ENCODE data around the gene NWD2. TPM values are rescaled to one million over a fixed set of nuclear protein-coding genes. Genes with fewer than 3 reads are reported as not detected.

The NWD2 gene
- polyA plus RNA-seq, 1 donor: 0.64 TPM

DNA sequence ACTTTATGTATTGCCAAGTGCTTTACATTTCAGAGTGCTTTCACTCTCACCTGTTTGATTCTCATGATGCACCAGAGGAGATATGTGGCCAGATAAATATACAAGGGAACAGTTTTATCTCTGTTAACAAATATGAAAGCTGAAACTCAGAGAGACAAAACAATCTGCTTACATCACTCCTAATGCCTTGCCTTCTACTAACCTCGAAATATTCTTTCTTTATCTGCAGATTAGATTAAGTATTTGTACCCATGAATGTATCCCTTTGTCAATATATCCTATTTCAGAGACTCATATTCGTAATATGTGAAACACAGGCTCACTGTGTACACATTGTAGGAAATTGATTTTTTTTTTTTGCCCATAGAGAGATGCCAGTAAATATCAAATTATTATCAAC is 178.1 kb downstream of the NWD2 start:
- Histone ChIP-seq H3K4me3 (ENCODE audit: low read length) (no peak overlapping the region), H3K27ac (ENCODE audit: low read length) (no peak overlapping the region), H3K27me3 (ENCODE audit: control insufficient read depth, insufficient read depth, low read length) (no peaks in the 10 kb centered on the region), H3K9me3 (ENCODE audit: control insufficient read depth, low read depth, low read length) (no peaks in the 10 kb centered on the region), H3K4me1 (ENCODE audit: control insufficient read depth, insufficient read depth, low read length) (peaks cover 13% of the 10 kb centered on the region), H3K36me3 (ENCODE audit: control insufficient read depth, insufficient read depth, low read length) (no peaks in the 10 kb centered on the region)
- 33% methylated on average over 1 of the region's 2 CpGs for WGBS (ENCODE audit: insufficient coverage, low lambda C conversion rate)
- DNase-seq: no peak

DNA sequence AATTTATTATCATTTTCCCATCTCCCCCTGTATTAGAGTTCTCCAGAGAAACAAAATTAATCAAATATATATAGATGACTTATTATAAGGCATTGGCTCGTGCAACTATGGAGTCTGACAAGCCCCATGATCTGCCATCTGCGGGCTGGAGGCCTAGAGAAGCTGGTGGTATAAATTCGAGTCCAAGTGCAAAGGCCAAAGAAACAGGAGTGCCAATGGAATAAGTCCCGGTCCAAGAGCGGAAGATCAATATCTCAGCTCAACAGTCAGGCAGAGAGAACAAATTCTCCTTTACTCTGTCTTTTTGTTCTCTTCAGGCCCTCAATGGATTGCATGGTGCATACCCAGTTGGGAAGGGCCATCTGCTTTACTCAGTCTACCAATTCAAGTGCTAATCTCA is 178.8 kb downstream of the NWD2 start:
- Histone ChIP-seq H3K9me3 (ENCODE audit: control insufficient read depth, low read depth, low read length) (no peaks in the 10 kb centered on the region), H3K4me1 (ENCODE audit: control insufficient read depth, insufficient read depth, low read length) (peaks cover 13% of the 10 kb centered on the region), H3K27me3 (ENCODE audit: control insufficient read depth, insufficient read depth, low read length) (no peaks in the 10 kb centered on the region), H3K36me3 (ENCODE audit: control insufficient read depth, insufficient read depth, low read length) (no peaks in the 10 kb centered on the region), H3K4me3 (ENCODE audit: low read length) (no peak overlapping the region), H3K27ac (ENCODE audit: low read length) (no peak overlapping the region)
- no CpG with 5 or more reads among the region's 5 CpGs for WGBS (ENCODE audit: insufficient coverage, low lambda C conversion rate)
- DNase-seq: no peak

DNA sequence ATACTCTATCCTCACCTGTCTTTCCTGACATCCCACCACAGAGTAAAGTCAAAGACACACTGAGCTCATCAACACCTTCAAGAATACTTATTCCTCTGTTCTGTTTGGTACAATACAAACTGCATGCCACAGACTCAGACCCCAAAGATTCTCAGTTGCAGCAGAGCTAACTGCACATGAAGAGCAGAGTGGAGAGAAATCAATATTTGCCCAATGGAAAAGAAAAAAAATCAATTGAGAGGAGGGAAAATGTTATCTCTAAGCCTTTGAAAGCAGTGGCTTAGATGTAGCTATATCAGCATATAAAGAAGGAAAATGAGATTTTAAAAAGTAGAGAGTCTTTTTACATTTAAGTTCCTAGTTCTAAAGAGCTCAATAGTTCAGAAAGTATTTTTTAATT is 180.2 kb downstream of the NWD2 start:
- DNase-seq: no peak
- no peaks in the 10 kb centered on the region for H3K27me3 ChIP-seq (ENCODE audit: control insufficient read depth, insufficient read depth, low read length)
- H3K27ac ChIP-seq (ENCODE audit: low read length): no peak overlapping the region
- H3K36me3 ChIP-seq (ENCODE audit: control insufficient read depth, insufficient read depth, low read length): no peaks in the 10 kb centered on the region
- peaks cover 19% of the 10 kb centered on the region for H3K4me1 ChIP-seq (ENCODE audit: control insufficient read depth, insufficient read depth, low read length)
- no peak overlapping the region for H3K4me3 ChIP-seq (ENCODE audit: low read length)
- H3K9me3 ChIP-seq (ENCODE audit: control insufficient read depth, low read depth, low read length): no peaks in the 10 kb centered on the region

DNA sequence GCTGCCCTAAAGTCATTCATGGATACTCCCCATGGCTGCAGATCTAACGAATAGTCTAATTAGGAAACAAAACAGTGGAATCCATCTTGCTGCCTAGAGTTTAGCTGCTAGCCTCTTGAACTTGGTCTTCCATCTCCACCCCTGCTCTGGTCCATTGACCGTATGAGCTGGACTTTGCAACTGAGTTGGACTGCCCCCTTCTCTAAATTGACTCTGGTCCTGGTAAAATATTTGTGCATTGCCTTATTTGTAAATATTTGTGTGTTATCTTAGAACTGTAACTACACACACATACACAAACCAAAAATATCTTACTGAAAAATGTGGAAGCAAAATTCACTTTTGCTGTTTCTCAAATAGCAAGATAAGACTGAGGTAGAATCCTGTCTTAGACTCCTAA is 181.3 kb downstream of the NWD2 start:
- Histone ChIP-seq H3K27ac (ENCODE audit: low read length) (no peak overlapping the region), H3K36me3 (ENCODE audit: control insufficient read depth, insufficient read depth, low read length) (no peaks in the 10 kb centered on the region), H3K27me3 (ENCODE audit: control insufficient read depth, insufficient read depth, low read length) (no peaks in the 10 kb centered on the region), H3K4me3 (ENCODE audit: low read length) (no peak overlapping the region), H3K9me3 (ENCODE audit: control insufficient read depth, low read depth, low read length) (no peaks in the 10 kb centered on the region), H3K4me1 (ENCODE audit: control insufficient read depth, insufficient read depth, low read length) (peaks cover 30% of the 10 kb centered on the region)
- DNase-seq: no peak
- WGBS (ENCODE audit: insufficient coverage, low lambda C conversion rate): no CpG with 5 or more reads among the region's 2 CpGs

DNA sequence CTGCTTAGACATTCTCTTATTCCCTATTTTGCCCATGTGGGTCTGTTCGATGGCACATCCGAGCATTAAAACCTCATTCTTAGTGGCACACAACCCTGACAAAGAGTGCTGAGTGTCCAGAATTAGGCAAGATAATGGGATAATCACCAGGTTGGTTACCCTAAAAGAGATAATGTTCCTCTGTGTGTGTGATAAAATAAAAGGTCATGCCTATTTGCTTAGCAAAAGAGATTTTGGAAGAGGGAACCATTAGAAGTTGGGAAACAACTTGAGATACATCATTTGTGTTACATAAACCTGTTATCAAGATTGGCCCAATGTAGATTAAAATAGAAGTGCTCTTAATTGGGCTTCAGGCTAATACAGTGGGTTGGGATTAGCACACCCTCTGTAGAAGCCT is 182.7 kb downstream of the NWD2 start:
- Histone ChIP-seq H3K27ac (ENCODE audit: low read length) (no peak overlapping the region), H3K27me3 (ENCODE audit: control insufficient read depth, insufficient read depth, low read length) (no peaks in the 10 kb centered on the region), H3K4me3 (ENCODE audit: low read length) (no peak overlapping the region), H3K4me1 (ENCODE audit: control insufficient read depth, insufficient read depth, low read length) (peaks cover 29% of the 10 kb centered on the region), H3K9me3 (ENCODE audit: control insufficient read depth, low read depth, low read length) (no peaks in the 10 kb centered on the region), H3K36me3 (ENCODE audit: control insufficient read depth, insufficient read depth, low read length) (no peaks in the 10 kb centered on the region)
- no peak for DNase-seq
- no CpG with 5 or more reads among the region's 2 CpGs for WGBS (ENCODE audit: insufficient coverage, low lambda C conversion rate)

DNA sequence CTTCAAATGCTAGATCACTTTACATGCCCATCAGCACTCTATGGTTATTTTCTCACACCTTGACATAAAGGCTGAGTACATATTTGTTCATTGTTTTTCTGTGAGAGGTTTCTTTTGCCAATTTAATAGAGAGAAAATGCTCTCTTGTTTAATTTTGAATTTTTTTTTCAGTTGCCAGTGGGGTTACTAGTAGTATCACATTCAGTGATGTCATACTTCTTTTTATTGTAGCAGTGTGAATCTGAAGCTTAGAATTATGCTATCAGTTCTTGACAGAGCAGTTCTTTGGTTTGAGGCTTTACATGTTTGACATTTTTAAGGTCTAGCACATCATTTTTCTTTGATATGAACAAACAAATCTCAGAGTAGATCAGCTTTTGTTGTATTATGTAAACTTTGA is 185.4 kb downstream of the NWD2 start:
- Histone ChIP-seq H3K36me3 (ENCODE audit: control insufficient read depth, insufficient read depth, low read length) (no peaks in the 10 kb centered on the region), H3K27me3 (ENCODE audit: control insufficient read depth, insufficient read depth, low read length) (no peaks in the 10 kb centered on the region), H3K4me3 (ENCODE audit: low read length) (no peak overlapping the region), H3K27ac (ENCODE audit: low read length) (peak overlapping the region; percentile 90), H3K4me1 (ENCODE audit: control insufficient read depth, insufficient read depth, low read length) (peaks cover 23% of the 10 kb centered on the region), H3K9me3 (ENCODE audit: control insufficient read depth, low read depth, low read length) (no peaks in the 10 kb centered on the region)
- DNase-seq: no peak

DNA sequence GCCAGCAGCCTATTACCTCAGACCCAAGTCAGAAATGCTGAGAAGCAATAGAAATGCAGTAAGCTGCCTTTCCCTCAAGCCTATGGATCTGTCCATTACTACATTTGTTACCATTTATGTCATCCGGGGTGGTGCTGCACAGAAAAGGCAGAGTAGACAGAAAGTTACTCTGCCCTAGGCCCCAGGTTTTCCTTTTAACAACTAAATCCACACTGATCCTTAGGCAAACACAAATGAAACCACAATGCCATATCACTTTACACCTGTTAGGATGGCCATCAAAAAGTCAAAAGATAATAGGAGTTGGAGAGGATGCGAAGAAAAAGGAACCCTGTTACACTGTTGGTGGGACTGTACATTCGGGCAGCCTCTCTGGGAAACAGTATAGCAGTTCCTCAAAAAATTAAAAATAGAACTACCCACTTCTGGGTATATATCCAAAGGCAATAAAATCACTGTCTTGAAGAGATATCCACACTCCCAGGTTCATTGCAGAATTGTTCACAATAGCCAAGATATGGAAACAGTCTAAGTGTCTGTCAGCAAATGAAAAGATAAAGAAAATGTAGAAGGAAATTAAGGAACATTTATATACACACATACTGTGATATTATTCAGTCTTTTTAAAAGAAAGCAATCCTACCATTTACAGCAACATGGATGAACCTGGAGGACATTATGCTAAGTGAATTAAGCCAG is 186.3 kb downstream of the NWD2 start:
- H3K27ac ChIP-seq (ENCODE audit: low read length): peak overlapping the region; percentile 90
- H3K36me3 ChIP-seq (ENCODE audit: control insufficient read depth, insufficient read depth, low read length): no peaks in the 10 kb centered on the region
- DNase-seq: peak in 1 of 2 donors; percentile 71
- H3K9me3 ChIP-seq (ENCODE audit: control insufficient read depth, low read depth, low read length): no peaks in the 10 kb centered on the region
- WGBS (ENCODE audit: insufficient coverage, low lambda C conversion rate): 40% methylated on average over 2 of the region's 3 CpGs
- peaks cover 23% of the 10 kb centered on the region for H3K4me1 ChIP-seq (ENCODE audit: control insufficient read depth, insufficient read depth, low read length)
- no peaks in the 10 kb centered on the region for H3K27me3 ChIP-seq (ENCODE audit: control insufficient read depth, insufficient read depth, low read length)
- H3K4me3 ChIP-seq (ENCODE audit: low read length): no peak overlapping the region

DNA sequence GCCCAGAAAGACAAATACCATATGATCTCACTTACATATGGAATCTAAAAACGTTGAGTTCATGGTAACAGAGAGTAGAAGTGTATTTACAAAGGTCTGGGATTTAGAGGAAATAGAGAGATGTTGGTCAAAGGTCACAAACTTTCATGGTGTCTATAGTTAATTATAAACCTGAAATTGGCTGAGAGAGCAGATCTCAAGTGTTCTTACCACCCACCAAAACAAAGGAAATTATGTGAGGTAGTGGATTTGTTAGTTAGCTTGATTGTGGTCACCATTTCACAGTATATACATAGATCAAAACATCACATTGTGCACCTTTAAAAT is 186.8 kb downstream of the NWD2 start:
- Histone ChIP-seq H3K36me3 (ENCODE audit: control insufficient read depth, insufficient read depth, low read length) (no peaks in the 10 kb centered on the region), H3K4me3 (ENCODE audit: low read length) (no peak overlapping the region), H3K27ac (ENCODE audit: low read length) (peak overlapping the region; percentile 90), H3K9me3 (ENCODE audit: control insufficient read depth, low read depth, low read length) (no peaks in the 10 kb centered on the region), H3K27me3 (ENCODE audit: control insufficient read depth, insufficient read depth, low read length) (no peaks in the 10 kb centered on the region), H3K4me1 (ENCODE audit: control insufficient read depth, insufficient read depth, low read length) (peaks cover 23% of the 10 kb centered on the region)
- WGBS (ENCODE audit: insufficient coverage, low lambda C conversion rate): 20% methylated on average over 1 of the region's 1 CpG
- DNase-seq: peak; percentile 78 to 94

GRCh38 chr4:37434469-37434868 is 189.9 kb downstream of the NWD2 start:
- Histone ChIP-seq H3K36me3 (ENCODE audit: control insufficient read depth, insufficient read depth, low read length) (no peaks in the 10 kb centered on the region), H3K27ac (ENCODE audit: low read length) (no peak overlapping the region), H3K4me1 (ENCODE audit: control insufficient read depth, insufficient read depth, low read length) (peaks cover 27% of the 10 kb centered on the region), H3K9me3 (ENCODE audit: control insufficient read depth, low read depth, low read length) (no peaks in the 10 kb centered on the region), H3K4me3 (ENCODE audit: low read length) (no peak overlapping the region), H3K27me3 (ENCODE audit: control insufficient read depth, insufficient read depth, low read length) (no peaks in the 10 kb centered on the region)
- peak; percentile 60 to 77 for DNase-seq
- WGBS (ENCODE audit: insufficient coverage, low lambda C conversion rate): 54% methylated on average over 2 of the region's 3 CpGs

- Histone ChIP-seq H3K27me3 (ENCODE audit: control insufficient read depth, insufficient read depth, low read length) (no peaks in the 10 kb centered on the region), H3K36me3 (ENCODE audit: control insufficient read depth, insufficient read depth, low read length) (no peaks in the 10 kb centered on the region), H3K4me3 (ENCODE audit: low read length) (no peak overlapping the region), H3K9me3 (ENCODE audit: control insufficient read depth, low read depth, low read length) (no peaks in the 10 kb centered on the region), H3K4me1 (ENCODE audit: control insufficient read depth, insufficient read depth, low read length) (peaks cover 33% of the 10 kb centered on the region), H3K27ac (ENCODE audit: low read length) (no peak overlapping the region)
- WGBS (ENCODE audit: insufficient coverage, low lambda C conversion rate): no CpG with 5 or more reads among the region's 1 CpG
- DNase-seq: no peak
Observed at GRCh38 chr4:37436546-37436945, 192.0 kb downstream of the NWD2 start.

DNA sequence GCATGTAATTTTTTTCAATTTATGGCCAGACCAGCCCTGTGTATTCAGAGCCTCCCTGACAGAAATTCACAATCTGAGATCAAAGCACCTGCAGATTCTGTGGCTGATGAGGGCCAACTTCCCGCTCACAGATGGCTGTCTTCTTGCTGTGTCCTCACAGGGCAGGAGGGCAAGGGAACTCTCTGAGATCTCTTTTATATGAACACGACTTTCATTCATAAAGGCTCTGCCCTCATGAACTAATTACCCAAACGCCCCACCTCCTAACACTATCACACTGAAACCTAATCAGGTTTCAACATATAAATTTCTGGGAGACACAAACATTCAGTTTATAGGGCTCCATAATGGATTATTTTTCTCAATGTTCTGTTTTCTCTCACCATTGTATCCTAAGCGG is 192.6 kb downstream of the NWD2 start:
- WGBS (ENCODE audit: insufficient coverage, low lambda C conversion rate): 86% methylated on average over 1 of the region's 4 CpGs
- Histone ChIP-seq H3K9me3 (ENCODE audit: control insufficient read depth, low read depth, low read length) (no peaks in the 10 kb centered on the region), H3K27ac (ENCODE audit: low read length) (peak overlapping the region; percentile 18), H3K4me1 (ENCODE audit: control insufficient read depth, insufficient read depth, low read length) (peaks cover 34% of the 10 kb centered on the region), H3K27me3 (ENCODE audit: control insufficient read depth, insufficient read depth, low read length) (no peaks in the 10 kb centered on the region), H3K36me3 (ENCODE audit: control insufficient read depth, insufficient read depth, low read length) (no peaks in the 10 kb centered on the region), H3K4me3 (ENCODE audit: low read length) (no peak overlapping the region)
- peak in 1 of 2 donors; percentile 63 for DNase-seq

Measured in large intestine (tissue), 3 donors.